ENCODE data around the gene ACY1.

ACY1 gene

DNA sequence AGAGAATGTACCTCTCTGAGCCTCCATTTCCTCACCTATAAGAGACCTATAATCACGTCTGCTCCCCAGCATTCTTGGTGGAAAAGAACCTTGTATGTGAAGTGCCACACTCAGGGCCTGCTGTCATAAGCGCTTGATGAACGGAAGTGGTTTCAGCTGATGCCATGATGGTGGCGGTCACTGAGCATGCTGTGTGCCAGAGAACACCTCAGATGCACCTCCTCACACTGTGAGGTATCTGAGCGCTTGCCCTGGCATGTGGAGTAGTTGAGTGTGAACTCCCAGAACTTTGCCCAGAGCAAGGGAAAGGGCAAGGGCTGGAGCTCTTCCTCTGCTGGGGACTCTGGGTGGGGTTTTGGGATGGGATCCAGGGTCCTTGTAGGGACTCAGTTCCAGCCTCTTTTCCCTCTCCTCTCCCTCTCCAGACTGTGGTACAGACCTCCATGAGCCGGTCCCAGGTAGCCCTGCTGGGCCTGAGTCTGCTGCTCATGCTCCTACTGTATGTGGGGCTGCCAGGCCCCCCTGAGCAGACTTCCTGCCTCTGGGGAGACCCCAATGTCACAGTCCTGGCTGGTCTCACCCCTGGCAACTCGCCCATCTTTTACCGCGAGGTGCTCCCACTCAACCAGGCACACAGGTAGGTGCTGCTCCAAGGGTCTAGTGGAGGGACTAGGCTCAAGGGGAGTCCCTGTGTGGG is 5.7 kb upstream of the ACY1 start:
- no peak overlapping the region for H4K5ac ChIP-seq (ENCODE audit: low read length)
- peaks cover 7% of the 10 kb centered on the region for H3K4me1 ChIP-seq (ENCODE audit: control insufficient read depth, low read depth, low read length)
- no peak overlapping the region for H3K23ac ChIP-seq (ENCODE audit: low read length)
- H3K4ac ChIP-seq (ENCODE audit: low read depth, low read length) = no peak overlapping the region
- H3K56ac ChIP-seq (ENCODE audit: low read length) = no peak overlapping the region
- H3K18ac ChIP-seq (ENCODE audit: low read length) = no peak overlapping the region
- no peak overlapping the region for H3K4me2 ChIP-seq (ENCODE audit: low read length)
- H2BK5ac ChIP-seq (ENCODE audit: low read length) = no peak overlapping the region
- no CpG with 5 or more reads among the region's 9 CpGs for WGBS (ENCODE audit: extremely low coverage, insufficient coverage, low lambda C conversion rate)
- H3K27me3 ChIP-seq (ENCODE audit: insufficient read depth, low read length, poor library complexity) = peaks cover 2% of the 10 kb centered on the region
- no peaks in the 10 kb centered on the region for H3K36me3 ChIP-seq (ENCODE audit: control insufficient read depth, insufficient read depth, low read length)
- H3K4me3 ChIP-seq (ENCODE audit: low read length) = no peak overlapping the region
- H4K8ac ChIP-seq (ENCODE audit: low read depth, low read length) = no peak overlapping the region
- H3K9ac ChIP-seq (ENCODE audit: low read length) = no peak overlapping the region
- no peaks in the 10 kb centered on the region for H3K79me2 ChIP-seq (ENCODE audit: control insufficient read depth, insufficient read depth, low read length)
- no peak for DNase-seq
- H2AK5ac ChIP-seq (ENCODE audit: low read length) = no peak overlapping the region
- no peaks in the 10 kb centered on the region for H3K79me1 ChIP-seq (ENCODE audit: low read length)
- H3K27ac ChIP-seq (ENCODE audit: low read depth, low read length) = no peak overlapping the region
- H2BK15ac ChIP-seq (replicated peaks; ENCODE audit: low read depth) = no peak overlapping the region
- H2BK120ac ChIP-seq (ENCODE audit: low read depth, low read length) = no peak overlapping the region

DNA sequence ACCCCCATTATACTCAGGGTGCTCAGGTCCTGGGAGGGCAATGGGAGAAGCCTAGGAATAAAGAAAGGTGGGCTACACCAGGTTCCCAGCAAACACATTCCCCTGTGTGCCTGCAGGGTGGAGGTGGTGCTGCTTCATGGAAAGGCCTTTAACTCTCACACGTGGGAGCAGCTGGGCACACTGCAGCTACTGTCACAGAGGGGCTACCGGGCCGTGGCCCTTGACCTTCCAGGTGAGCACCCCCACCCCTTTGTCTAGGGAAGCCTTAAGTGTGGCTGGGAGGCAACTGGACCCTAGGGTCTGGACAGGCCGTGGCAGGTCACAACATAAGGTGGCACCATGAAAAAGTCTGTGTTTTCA is 5.2 kb upstream of the ACY1 start:
- Histone ChIP-seq H3K18ac (ENCODE audit: low read length) (no peak overlapping the region), H3K79me1 (ENCODE audit: low read length) (no peaks in the 10 kb centered on the region), H3K4ac (ENCODE audit: low read depth, low read length) (no peak overlapping the region), H3K4me3 (ENCODE audit: low read length) (no peak overlapping the region), H3K27me3 (ENCODE audit: insufficient read depth, low read length, poor library complexity) (peaks cover 2% of the 10 kb centered on the region), H3K56ac (ENCODE audit: low read length) (no peak overlapping the region), H3K23ac (ENCODE audit: low read length) (no peak overlapping the region), H2BK5ac (ENCODE audit: low read length) (no peak overlapping the region), H2AK5ac (ENCODE audit: low read length) (no peak overlapping the region), H4K8ac (ENCODE audit: low read depth, low read length) (no peak overlapping the region), H3K4me1 (ENCODE audit: control insufficient read depth, low read depth, low read length) (peaks cover 7% of the 10 kb centered on the region), H4K5ac (ENCODE audit: low read length) (no peak overlapping the region), H2BK120ac (ENCODE audit: low read depth, low read length) (no peak overlapping the region), H3K9ac (ENCODE audit: low read length) (no peak overlapping the region), H3K27ac (ENCODE audit: low read depth, low read length) (no peak overlapping the region), H3K36me3 (ENCODE audit: control insufficient read depth, insufficient read depth, low read length) (no peaks in the 10 kb centered on the region), H3K4me2 (ENCODE audit: low read length) (no peak overlapping the region), H3K79me2 (ENCODE audit: control insufficient read depth, insufficient read depth, low read length) (no peaks in the 10 kb centered on the region), H2BK15ac (replicated peaks; ENCODE audit: low read depth) (no peak overlapping the region)
- DNase-seq = no peak
- no CpG with 5 or more reads among the region's 4 CpGs for whole genome bisulfite sequencing (ENCODE audit: extremely low coverage, insufficient coverage, low lambda C conversion rate)

DNA sequence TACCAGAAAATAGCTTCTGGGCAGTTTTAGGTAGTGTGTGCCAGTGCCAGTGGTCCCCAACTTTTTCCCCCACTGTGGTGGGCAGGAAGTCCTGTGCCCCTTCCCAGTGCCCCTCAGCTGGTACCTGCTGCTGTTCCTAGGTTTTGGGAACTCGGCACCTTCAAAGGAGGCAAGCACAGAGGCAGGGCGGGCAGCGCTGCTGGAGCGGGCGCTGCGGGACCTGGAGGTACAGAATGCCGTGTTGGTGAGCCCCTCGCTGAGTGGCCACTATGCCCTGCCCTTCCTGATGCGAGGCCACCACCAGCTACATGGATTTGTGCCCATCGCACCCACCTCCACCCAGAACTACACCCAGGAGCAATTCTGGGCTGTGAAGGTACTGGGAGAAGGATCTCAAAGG is 3.1 kb upstream of the ACY1 start:
- Histone ChIP-seq H3K4me2 (ENCODE audit: low read length) (no peak overlapping the region), H4K5ac (ENCODE audit: low read length) (no peak overlapping the region)
- no CpG with 5 or more reads among the region's 10 CpGs for WGBS (ENCODE audit: extremely low coverage, insufficient coverage, low lambda C conversion rate)

DNA sequence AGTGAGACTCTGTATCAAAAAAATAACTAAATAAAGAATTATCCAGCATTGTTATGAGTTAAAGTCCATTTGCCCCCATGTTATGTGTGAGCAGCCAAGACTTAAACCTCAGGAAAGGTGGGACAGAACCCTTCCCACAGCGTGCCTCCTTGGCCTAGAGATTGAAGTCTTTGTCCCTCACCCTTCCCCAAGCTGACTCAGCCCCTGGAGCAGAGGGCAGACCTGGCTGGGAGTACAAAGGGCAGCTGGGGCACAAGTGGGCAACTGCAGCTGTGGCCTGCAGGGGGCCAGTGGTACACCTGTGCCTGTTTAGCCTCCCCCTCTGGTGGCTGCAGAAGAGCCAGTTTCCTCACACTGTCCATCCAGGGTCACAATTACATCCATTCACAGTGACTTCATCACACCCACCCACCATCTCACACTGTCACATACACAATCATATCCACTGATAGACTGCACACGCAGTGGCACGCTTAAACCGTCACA is 940 bp upstream of the ACY1 start:
- Histone ChIP-seq H2BK5ac (ENCODE audit: low read length) (peak overlapping the region; percentile 27), H3K79me1 (ENCODE audit: low read length) (peaks cover 3% of the 10 kb centered on the region), H3K4ac (ENCODE audit: low read depth, low read length) (no peak overlapping the region), H3K23ac (ENCODE audit: low read length) (peak overlapping the region; percentile 72), H3K79me2 (ENCODE audit: control insufficient read depth, insufficient read depth, low read length) (no peaks in the 10 kb centered on the region), H2BK120ac (ENCODE audit: low read depth, low read length) (no peak overlapping the region), H2AK5ac (ENCODE audit: low read length) (no peak overlapping the region), H3K4me1 (ENCODE audit: control insufficient read depth, low read depth, low read length) (peaks cover 2% of the 10 kb centered on the region), H4K8ac (ENCODE audit: low read depth, low read length) (no peak overlapping the region), H3K9ac (ENCODE audit: low read length) (peak overlapping the region; percentile 85), H3K27ac (ENCODE audit: low read depth, low read length) (peak overlapping the region; percentile 90), H3K4me3 (ENCODE audit: low read length) (peak overlapping the region; percentile 59), H2BK15ac (replicated peaks; ENCODE audit: low read depth) (no peak overlapping the region), H4K5ac (ENCODE audit: low read length) (no peak overlapping the region), H3K27me3 (ENCODE audit: insufficient read depth, low read length, poor library complexity) (no peaks in the 10 kb centered on the region), H3K36me3 (ENCODE audit: control insufficient read depth, insufficient read depth, low read length) (no peaks in the 10 kb centered on the region), H3K4me2 (ENCODE audit: low read length) (peak overlapping the region; percentile 98), H3K56ac (ENCODE audit: low read length) (peak overlapping the region; percentile 93), H3K18ac (ENCODE audit: low read length) (no peak overlapping the region)
- WGBS (ENCODE audit: extremely low coverage, insufficient coverage, low lambda C conversion rate) = no CpG with 5 or more reads among the region's 4 CpGs
- DNase-seq = peak; percentile 88

More for the DNA sequence above, 3.1 kb upstream of the ACY1 start:
- Histone ChIP-seq H3K27me3 (ENCODE audit: insufficient read depth, low read length, poor library complexity) (peaks cover 2% of the 10 kb centered on the region), H3K36me3 (ENCODE audit: control insufficient read depth, insufficient read depth, low read length) (no peaks in the 10 kb centered on the region), H2BK15ac (replicated peaks; ENCODE audit: low read depth) (no peak overlapping the region), H3K9ac (ENCODE audit: low read length) (no peak overlapping the region), H3K27ac (ENCODE audit: low read depth, low read length) (no peak overlapping the region), H3K18ac (ENCODE audit: low read length) (no peak overlapping the region), H3K4me3 (ENCODE audit: low read length) (no peak overlapping the region), H3K23ac (ENCODE audit: low read length) (no peak overlapping the region), H3K79me1 (ENCODE audit: low read length) (peaks cover 3% of the 10 kb centered on the region), H2AK5ac (ENCODE audit: low read length) (no peak overlapping the region), H2BK120ac (ENCODE audit: low read depth, low read length) (no peak overlapping the region), H4K8ac (ENCODE audit: low read depth, low read length) (no peak overlapping the region), H3K4ac (ENCODE audit: low read depth, low read length) (no peak overlapping the region), H3K79me2 (ENCODE audit: control insufficient read depth, insufficient read depth, low read length) (no peaks in the 10 kb centered on the region), H3K4me1 (ENCODE audit: control insufficient read depth, low read depth, low read length) (peaks cover 7% of the 10 kb centered on the region), H3K56ac (ENCODE audit: low read length) (no peak overlapping the region), H2BK5ac (ENCODE audit: low read length) (no peak overlapping the region)
- no peak for DNase-seq

DNA sequence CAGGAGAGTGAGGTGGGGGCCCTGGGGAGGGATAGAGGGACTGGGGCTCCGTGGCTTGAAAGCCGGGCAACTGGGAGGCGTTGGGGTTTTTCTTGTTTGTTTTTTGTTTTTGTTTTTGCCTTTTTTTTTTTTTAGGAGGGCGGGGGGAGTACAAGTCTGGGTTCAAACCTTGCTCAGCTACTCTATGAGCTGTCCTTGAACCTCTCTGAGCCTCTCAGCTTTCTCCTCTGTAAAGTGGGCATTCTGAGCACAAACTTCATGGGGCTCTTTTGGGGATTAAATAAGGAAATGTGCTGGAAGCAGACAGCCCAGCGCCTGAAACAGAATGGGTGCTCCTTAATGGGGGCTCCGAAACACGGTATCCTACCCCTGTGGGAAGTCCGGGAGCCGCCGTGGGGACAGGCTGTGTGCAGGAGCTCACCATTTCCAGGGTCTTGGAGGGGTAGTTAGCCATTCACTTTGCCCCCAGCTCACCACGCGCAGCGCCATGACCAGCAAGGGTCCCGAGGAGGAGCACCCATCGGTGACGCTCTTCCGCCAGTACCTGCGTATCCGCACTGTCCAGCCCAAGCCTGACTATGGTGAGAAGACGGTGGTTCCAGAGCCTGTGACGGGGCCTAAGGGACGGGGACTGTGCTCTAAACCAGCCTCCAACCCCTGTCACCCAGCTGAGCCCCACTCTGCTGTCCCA is 388 bp downstream of the ACY1 start:
- no peak overlapping the region for H3K4me3 ChIP-seq (ENCODE audit: low read length)
- H3K9ac ChIP-seq (ENCODE audit: low read length) = peak overlapping the region; percentile 85
- H2BK15ac ChIP-seq (replicated peaks; ENCODE audit: low read depth) = no peak overlapping the region
- peaks cover 3% of the 10 kb centered on the region for H3K79me1 ChIP-seq (ENCODE audit: low read length)
- H2BK120ac ChIP-seq (ENCODE audit: low read depth, low read length) = peak overlapping the region; percentile 10
- WGBS (ENCODE audit: extremely low coverage, insufficient coverage, low lambda C conversion rate) = no CpG with 5 or more reads among the region's 22 CpGs
- H3K79me2 ChIP-seq (ENCODE audit: control insufficient read depth, insufficient read depth, low read length) = no peaks in the 10 kb centered on the region
- H4K5ac ChIP-seq (ENCODE audit: low read length) = peak overlapping the region; percentile 50
- peak overlapping the region; percentile 90 for H3K27ac ChIP-seq (ENCODE audit: low read depth, low read length)
- H4K8ac ChIP-seq (ENCODE audit: low read depth, low read length) = no peak overlapping the region
- peaks cover 2% of the 10 kb centered on the region for H3K4me1 ChIP-seq (ENCODE audit: control insufficient read depth, low read depth, low read length)
- H2AK5ac ChIP-seq (ENCODE audit: low read length) = no peak overlapping the region
- H3K4me2 ChIP-seq (ENCODE audit: low read length) = peak overlapping the region; percentile 45
- peak overlapping the region; percentile 57 for H3K23ac ChIP-seq (ENCODE audit: low read length)
- no peaks in the 10 kb centered on the region for H3K27me3 ChIP-seq (ENCODE audit: insufficient read depth, low read length, poor library complexity)
- peak overlapping the region; percentile 52 for H3K18ac ChIP-seq (ENCODE audit: low read length)
- no peak overlapping the region for H2BK5ac ChIP-seq (ENCODE audit: low read length)
- H3K56ac ChIP-seq (ENCODE audit: low read length) = peak overlapping the region; percentile 93
- no peaks in the 10 kb centered on the region for H3K36me3 ChIP-seq (ENCODE audit: control insufficient read depth, insufficient read depth, low read length)
- no peak for DNase-seq
- peak overlapping the region; percentile 61 for H3K4ac ChIP-seq (ENCODE audit: low read depth, low read length)

Measured in mesendoderm (in vitro differentiated cells).